Measurements from ENCODE around the gene CSF1R.
A peak's percentile ranks its signal among the peaks of the same experiment; 100 is the strongest.

CSF1R gene

GRCh38 chr5:150121448-150122157 is 35.2 kb upstream of the CSF1R start:
- TF ChIP-seq EGR1 (IDR thresholded peaks at IDR 0.05) (no peak), RAD21 (IDR thresholded peaks at IDR 0.05; ENCODE audit: low read depth) (no peak), YY1 (IDR thresholded peaks at IDR 0.05; ENCODE audit: low read depth) (no peak), NFIC (IDR thresholded peaks at IDR 0.05) (no peak), TCF12 (IDR thresholded peaks at IDR 0.05; ENCODE audit: low read depth) (no peak), FOXM1 (IDR thresholded peaks at IDR 0.05; ENCODE audit: borderline replicate concordance, low read depth) (no peak), CREB1 (IDR thresholded peaks at IDR 0.05; ENCODE audit: low read depth) (no peak), EP300 (IDR thresholded peaks at IDR 0.05; ENCODE audit: borderline replicate concordance) (no peak), MAX (IDR thresholded peaks at IDR 0.05) (no peak), ZBTB7A (IDR thresholded peaks at IDR 0.05; ENCODE audit: low read depth) (no peak), CEBPB (IDR thresholded peaks at IDR 0.05) (no peak), TAF1 (IDR thresholded peaks at IDR 0.05; ENCODE audit: low read depth) (no peak), TEAD4 (IDR thresholded peaks at IDR 0.05) (no peak), REST (IDR thresholded peaks at IDR 0.05; ENCODE audit: low read depth) (no peak), USF1 (IDR thresholded peaks at IDR 0.05) (no peak)

GRCh38 chr5:150120617-150121447 is 34.5 kb upstream of the CSF1R start:
- TF ChIP-seq EGR1 (IDR thresholded peaks at IDR 0.05): no peak
- no peak for TF ChIP-seq USF1 (IDR thresholded peaks at IDR 0.05)
- TF ChIP-seq TCF12 (IDR thresholded peaks at IDR 0.05; ENCODE audit: low read depth): no peak
- TF ChIP-seq CEBPB (IDR thresholded peaks at IDR 0.05): no peak

- TF ChIP-seq RAD21 (IDR thresholded peaks at IDR 0.05; ENCODE audit: low read depth) (no peak), TEAD4 (IDR thresholded peaks at IDR 0.05) (no peak), ZBTB7A (IDR thresholded peaks at IDR 0.05; ENCODE audit: low read depth) (no peak), REST (IDR thresholded peaks at IDR 0.05; ENCODE audit: low read depth) (no peak), TAF1 (IDR thresholded peaks at IDR 0.05; ENCODE audit: low read depth) (no peak), CREB1 (IDR thresholded peaks at IDR 0.05; ENCODE audit: low read depth) (no peak), FOXM1 (IDR thresholded peaks at IDR 0.05; ENCODE audit: borderline replicate concordance, low read depth) (no peak), EP300 (IDR thresholded peaks at IDR 0.05; ENCODE audit: borderline replicate concordance) (no peak), EGR1 (IDR thresholded peaks at IDR 0.05) (no peak), YY1 (IDR thresholded peaks at IDR 0.05; ENCODE audit: low read depth) (no peak), CEBPB (IDR thresholded peaks at IDR 0.05) (no peak), USF1 (IDR thresholded peaks at IDR 0.05) (no peak), MAX (IDR thresholded peaks at IDR 0.05) (no peak), NFIC (IDR thresholded peaks at IDR 0.05) (no peak), TCF12 (IDR thresholded peaks at IDR 0.05; ENCODE audit: low read depth) (no peak)
Observed at GRCh38 chr5:150120062-150120441, 33.7 kb upstream of the CSF1R start.

- TF ChIP-seq TEAD4 (IDR thresholded peaks at IDR 0.05) (no peak), RAD21 (IDR thresholded peaks at IDR 0.05; ENCODE audit: low read depth) (peak; percentile 19; the same call in 1 of the 2 replicates), NFIC (IDR thresholded peaks at IDR 0.05) (no peak), USF1 (IDR thresholded peaks at IDR 0.05) (no peak)
Observed at GRCh38 chr5:150119421-150120061, 33.2 kb upstream of the CSF1R start.
